Activated CD8-positive, alpha-beta memory T cell treated with anti-CD3 and anti-CD28 coated beads for 48 hours (primary cell): ENCODE data around the gene EPB41L4A.
"Not testable (repeated sequence)": the region's sequence is repeated elsewhere in the genome, so short reads cannot be mapped to it uniquely, and the experiment has no call there.

Experiments
- DNase-seq, 3 experiments: peaks; one replicate each; pipeline ENCODE4 v3.0.0-alpha.2; 2020; ENCODE audit warnings: low read depth in 2 of 3, low spot score in 2 of 3

The EPB41L4A gene

GRCh38 chr5:112401924-112402323, 17.2 kb downstream of the EPB41L4A start:
- DNase-seq: no peak

- no peak for DNase-seq
Observed at GRCh38 chr5:112397690-112398089, 21.4 kb downstream of the EPB41L4A start.

GRCh38 chr5:112396430-112396829, 22.6 kb downstream of the EPB41L4A start:
- DNase-seq: no peak

GRCh38 chr5:112395299-112395698, 23.8 kb downstream of the EPB41L4A start:
- not testable (repeated sequence) for DNase-seq

GRCh38 chr5:112390327-112390726, 28.8 kb downstream of the EPB41L4A start:
- no peak for DNase-seq

GRCh38 chr5:112388739-112389138, 30.3 kb downstream of the EPB41L4A start:
- DNase-seq: no peak

- no peak for DNase-seq
Observed at GRCh38 chr5:112388074-112388473, 31.0 kb downstream of the EPB41L4A start.

GRCh38 chr5:112386766-112387165, 32.3 kb downstream of the EPB41L4A start:
- DNase-seq: no peak

- no peak for DNase-seq
Observed at GRCh38 chr5:112385969-112386368, 33.1 kb downstream of the EPB41L4A start.

GRCh38 chr5:112385566-112385965, 33.5 kb downstream of the EPB41L4A start:
- DNase-seq: no peak

- no peak for DNase-seq
Observed at GRCh38 chr5:112384523-112384922, 34.6 kb downstream of the EPB41L4A start.

GRCh38 chr5:112382886-112383285, 36.2 kb downstream of the EPB41L4A start:
- no peak for DNase-seq

GRCh38 chr5:112381521-112381920, 37.6 kb downstream of the EPB41L4A start:
- no peak for DNase-seq

GRCh38 chr5:112379542-112380325, 39.3 kb downstream of the EPB41L4A start:
- no peak for DNase-seq

GRCh38 chr5:112374818-112375217, 44.3 kb downstream of the EPB41L4A start:
- no peak for DNase-seq

- no peak for DNase-seq
Observed at GRCh38 chr5:112374356-112374755, 44.7 kb downstream of the EPB41L4A start.

GRCh38 chr5:112373885-112374284, 45.2 kb downstream of the EPB41L4A start:
- DNase-seq: no peak

- DNase-seq: no peak
Observed at GRCh38 chr5:112372543-112372942, 46.5 kb downstream of the EPB41L4A start.

- no peak for DNase-seq
Observed at GRCh38 chr5:112371067-112371466, 48.0 kb downstream of the EPB41L4A start.

GRCh38 chr5:112367400-112367799, 51.7 kb downstream of the EPB41L4A start:
- no peak for DNase-seq

GRCh38 chr5:112366987-112367386, 52.1 kb downstream of the EPB41L4A start:
- DNase-seq: no peak

- not testable (repeated sequence) for DNase-seq
Observed at GRCh38 chr5:112360740-112361139, 58.3 kb downstream of the EPB41L4A start.
